GM19395 (cell line): Measurements from ENCODE around the gene RLN1.
"Not testable (repeated sequence)": the region's sequence is repeated elsewhere in the genome, so short reads cannot be mapped to it uniquely, and the experiment has no call there.

Source experiments
- ATAC-seq: cut with Tn5 transposase; IDR thresholded peaks from one replicate; pipeline ENCODE4 v1.9.1; 2021; ENCODE audit warnings: mild to moderate bottlenecking, moderate library complexity; ENCODE audit not compliant: unreplicated experiment

The RLN1 gene

GRCh38 chr9:5338992-5339981 is at the start of gene RLN1:
TSS of gene RLN1 (minus strand) at chr9:5339876. CDS start at chr9:5339746, 130 bp downstream.
- peak; percentile 99 for ATAC-seq

- peak; percentile 74 for ATAC-seq
Observed at GRCh38 chr9:5389109-5389732, 49.5 kb upstream of the RLN1 start.

GRCh38 chr9:5388026-5388819 is 48.5 kb upstream of the RLN1 start:
- ATAC-seq, result no peak

- ATAC-seq, result no peak
Observed at GRCh38 chr9:5384436-5384835, 44.8 kb upstream of the RLN1 start.

- no peak for ATAC-seq
Observed at GRCh38 chr9:5382479-5382878, 42.8 kb upstream of the RLN1 start.

- ATAC-seq, result no peak
Observed at GRCh38 chr9:5375790-5376477, 36.3 kb upstream of the RLN1 start.

GRCh38 chr9:5375091-5375490 is 35.4 kb upstream of the RLN1 start:
- no peak for ATAC-seq

- peak; percentile 96 for ATAC-seq
Observed at GRCh38 chr9:5364294-5365024, 24.8 kb upstream of the RLN1 start.

GRCh38 chr9:5361326-5362010 is 21.8 kb upstream of the RLN1 start:
- no peak for ATAC-seq

GRCh38 chr9:5360341-5360740 is 20.7 kb upstream of the RLN1 start:
- no peak for ATAC-seq

- no peak for ATAC-seq
Observed at GRCh38 chr9:5357431-5358105, 17.9 kb upstream of the RLN1 start.

- ATAC-seq, result no peak
Observed at GRCh38 chr9:5355817-5356216, 16.1 kb upstream of the RLN1 start.

- ATAC-seq, result no peak
Observed at GRCh38 chr9:5355226-5355625, 15.6 kb upstream of the RLN1 start.

GRCh38 chr9:5354184-5354583 is 14.5 kb upstream of the RLN1 start:
- ATAC-seq, result no peak

- ATAC-seq, result no peak
Observed at GRCh38 chr9:5352637-5353248, 13.1 kb upstream of the RLN1 start.

GRCh38 chr9:5336688-5337087 is 3.0 kb downstream of the RLN1 start:
- ATAC-seq, result no peak

- not testable (repeated sequence) for ATAC-seq
Observed at GRCh38 chr9:5331276-5331675, 8.4 kb downstream of the RLN1 start.

- no peak for ATAC-seq
Observed at GRCh38 chr9:5326893-5327548, 12.7 kb downstream of the RLN1 start.
